NB4 (cell line): ENCODE measurements around the gene IFFO2.

Experiments used
- MYC ChIP-seq: IDR thresholded peaks from 2 replicates; pipeline ENCODE4 v1.6.1; 2011; ENCODE audit warnings: low read depth, low read length
- POLR2A ChIP-seq: IDR thresholded peaks from 2 replicates; pipeline ENCODE4 v1.6.1; 2011; ENCODE audit warnings: mild to moderate bottlenecking; ENCODE audit not compliant: insufficient read length; ENCODE audit errors: extremely low read depth
- TF ChIP-seq, protein P1 (sequence below): IDR thresholded peaks from one replicate; pipeline ENCODE4 v1.5.1; 2012; ENCODE audit warnings: low read depth, low read length
- TF ChIP-seq, protein P2 (sequence below): IDR thresholded peaks from 2 replicates; pipeline ENCODE4 v1.6.1; 2011; ENCODE audit warnings: low read depth, low read length

DNA sequence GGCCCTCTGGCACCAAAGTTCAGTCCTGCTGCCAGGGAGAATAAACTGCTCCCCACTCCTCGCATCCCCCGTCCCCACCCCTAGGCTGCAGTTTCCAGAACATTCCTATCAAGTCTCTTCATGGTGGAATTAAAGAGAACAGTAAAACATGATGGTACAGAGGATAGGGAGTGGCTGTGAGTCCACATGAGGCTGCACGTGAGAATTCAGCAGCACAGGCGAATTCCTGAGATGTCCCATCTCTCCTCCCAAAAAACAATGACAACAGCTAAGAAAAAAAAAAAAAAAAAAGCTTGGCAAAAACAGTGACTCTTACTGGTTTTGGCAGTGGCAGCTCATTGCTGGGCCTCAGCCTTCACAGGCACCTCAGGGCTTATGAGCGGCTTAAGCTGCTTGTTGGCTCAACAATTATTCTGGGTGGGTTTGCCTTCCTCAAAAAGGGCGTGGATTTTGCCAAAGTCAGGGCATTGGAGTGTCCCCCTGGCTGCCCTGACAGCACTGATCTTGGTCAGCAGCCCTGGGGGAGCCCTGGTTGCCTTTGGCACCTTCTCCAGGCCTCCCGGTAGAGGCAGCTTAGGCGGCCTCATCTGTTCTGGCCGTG is 5.7 kb upstream of the IFFO2 start:
- TF ChIP-seq, protein P1, sequence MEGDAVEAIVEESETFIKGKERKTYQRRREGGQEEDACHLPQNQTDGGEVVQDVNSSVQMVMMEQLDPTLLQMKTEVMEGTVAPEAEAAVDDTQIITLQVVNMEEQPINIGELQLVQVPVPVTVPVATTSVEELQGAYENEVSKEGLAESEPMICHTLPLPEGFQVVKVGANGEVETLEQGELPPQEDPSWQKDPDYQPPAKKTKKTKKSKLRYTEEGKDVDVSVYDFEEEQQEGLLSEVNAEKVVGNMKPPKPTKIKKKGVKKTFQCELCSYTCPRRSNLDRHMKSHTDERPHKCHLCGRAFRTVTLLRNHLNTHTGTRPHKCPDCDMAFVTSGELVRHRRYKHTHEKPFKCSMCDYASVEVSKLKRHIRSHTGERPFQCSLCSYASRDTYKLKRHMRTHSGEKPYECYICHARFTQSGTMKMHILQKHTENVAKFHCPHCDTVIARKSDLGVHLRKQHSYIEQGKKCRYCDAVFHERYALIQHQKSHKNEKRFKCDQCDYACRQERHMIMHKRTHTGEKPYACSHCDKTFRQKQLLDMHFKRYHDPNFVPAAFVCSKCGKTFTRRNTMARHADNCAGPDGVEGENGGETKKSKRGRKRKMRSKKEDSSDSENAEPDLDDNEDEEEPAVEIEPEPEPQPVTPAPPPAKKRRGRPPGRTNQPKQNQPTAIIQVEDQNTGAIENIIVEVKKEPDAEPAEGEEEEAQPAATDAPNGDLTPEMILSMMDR: no peak
- TF ChIP-seq POLR2A (no peak), MYC (no peak)
- TF ChIP-seq, protein P2, sequence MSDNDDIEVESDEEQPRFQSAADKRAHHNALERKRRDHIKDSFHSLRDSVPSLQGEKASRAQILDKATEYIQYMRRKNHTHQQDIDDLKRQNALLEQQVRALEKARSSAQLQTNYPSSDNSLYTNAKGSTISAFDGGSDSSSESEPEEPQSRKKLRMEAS: no peak
